OCI-LY7 (cell line): ENCODE data around the gene PACS1. TPM values are rescaled to one million over a fixed set of nuclear protein-coding genes. Genes with fewer than 3 reads are reported as not detected.

Experiments used
- BruUV-seq: library from RNA; stranded (reverse); fragments of 400-500 nt; replicated peaks from 2 replicates; lab custom pipeline; 2021; lab: Mats Ljungman, UMichigan
- CTCF ChIA-PET: fragments of 300-600 bp; sonication (Branson Sonifier 250); formaldehyde crosslinking; loops from one replicate; lab custom pipeline; 2022; ENCODE audit warnings: antibody characterized with exemption; ENCODE audit not compliant: unreplicated experiment; lab: Charles Lee
- POLR2A ChIA-PET: fragments of 300-600 bp; sonication (Branson Sonifier 250); formaldehyde crosslinking; loops from one replicate; lab custom pipeline; 2022; ENCODE audit warnings: antibody characterized with exemption; lab: Charles Lee
- DNase-seq: peaks from one replicate; pipeline ENCODE4 v3.0.0-alpha.2; 2015; ENCODE audit warnings: low spot score
- H2AFZ ChIP-seq: fragments of 200-600 bp; sonication (generic), shearing (Covaris generic); 2 replicates; pipeline ENCODE4 v1.6.1; 2014; ENCODE audit warnings: mild to moderate bottlenecking, antibody characterized with exemption, low read length, moderate library complexity
- H3K27ac ChIP-seq: fragments of 200-600 bp; sonication (generic); 2 replicates; pipeline ENCODE4 v1.5.1; 2014; ENCODE audit warnings: mixed run types, low read depth, mild to moderate bottlenecking, moderate library complexity, low read length, inconsistent platforms; ENCODE audit not compliant: poor library complexity, severe bottlenecking
- H3K36me3 ChIP-seq: fragments of 200-600 bp; sonication (generic); 2 replicates; pipeline ENCODE4 v1.6.1; 2014; ENCODE audit warnings: mild to moderate bottlenecking, antibody characterized with exemption, low read length, moderate library complexity, mixed read lengths; ENCODE audit not compliant: insufficient read depth
- H3K4me1 ChIP-seq: fragments of 200-600 bp; sonication (generic); 2 replicates; pipeline ENCODE4 v1.5.1; 2014; ENCODE audit warnings: mild to moderate bottlenecking, low read length; ENCODE audit not compliant: insufficient read depth, poor library complexity, severe bottlenecking
- H3K4me2 ChIP-seq: fragments of 200-600 bp; sonication (generic); 2 replicates; pipeline ENCODE4 v1.6.1; 2014; ENCODE audit warnings: mild to moderate bottlenecking, low read length
- H3K4me3 ChIP-seq: fragments of 200-600 bp; sonication (generic); 2 replicates; pipeline ENCODE4 v1.5.1; 2014; ENCODE audit warnings: mild to moderate bottlenecking, low read depth, low read length; ENCODE audit not compliant: poor library complexity, severe bottlenecking
- H3K79me2 ChIP-seq: fragments of 200-600 bp; sonication (generic); 2 replicates; pipeline ENCODE4 v1.6.1; 2016; ENCODE audit warnings: low read depth, mild to moderate bottlenecking, low read length, moderate library complexity, mixed read lengths; ENCODE audit not compliant: insufficient read depth
- H3K9me2 ChIP-seq: fragments of 200-600 bp; sonication (generic); 2 replicates; pipeline ENCODE4 v1.6.1; 2016; ENCODE audit warnings: mild to moderate bottlenecking, low read length, mixed read lengths; ENCODE audit not compliant: insufficient read depth
- H3K9me3 ChIP-seq: fragments of 200-600 bp; sonication (generic); 2 replicates; pipeline ENCODE4 v1.6.1; 2014; ENCODE audit warnings: mild to moderate bottlenecking, mixed run types, low read length, mixed read lengths
- H4K20me1 ChIP-seq: fragments of 200-600 bp; sonication (generic); 2 replicates; pipeline ENCODE4 v1.6.1; 2014; ENCODE audit warnings: mild to moderate bottlenecking, antibody characterized with exemption, low read length, moderate library complexity, mixed read lengths; ENCODE audit not compliant: insufficient read depth
- CTCF ChIP-seq: fragments of 200-600 bp; sonication (generic); conservative IDR thresholded peaks from 2 replicates; pipeline ENCODE4 v1.5.1; 2014; ENCODE audit warnings: mild to moderate bottlenecking, antibody characterized with exemption, low read length, moderate library complexity, mixed read lengths
- EZH2phosphoT487 ChIP-seq: fragments of 200-600 bp; sonication (generic); IDR thresholded peaks from 2 replicates; pipeline ENCODE4 v1.6.1; 2018; ENCODE audit warnings: low read depth, borderline replicate concordance, mild to moderate bottlenecking, mixed run types, antibody characterized with exemption, low read length, moderate library complexity, mixed read lengths
- intact Hi-C: fragments of 100-400 bp; cut with micrococcal nuclease; formaldehyde crosslinking; loops from one replicate; pipeline ENCODE4 v1.10.0; 2022; ENCODE audit not compliant: unreplicated experiment
- total RNA-seq, 2 experiments: library from RNA; depleted of rRNA in 1 of 2; stranded (reverse); fragments of >200 nt in 1 of 2; shearing (Covaris generic) in 1 of 2; gene quantifications; 2 replicates each; pipeline ENCODE4 v1.2.3, GENCODE V29; 2014 to 2022

Gene PACS1
- total RNA-seq, 2 experiments from 2014 or later, result 23.7 to 52.5 TPM

- Histone ChIP-seq H3K4me1 (no peaks in the 10 kb centered on the region), H3K9me2 (no peaks in the 10 kb centered on the region), H3K4me3 (no peak overlapping the region), H3K4me2 (no peak overlapping the region), H4K20me1 (no peaks in the 10 kb centered on the region), H3K79me2 (no peaks in the 10 kb centered on the region), H3K9me3 (no peaks in the 10 kb centered on the region), H3K36me3 (peaks cover 5% of the 10 kb centered on the region; the same call in 1 of the 2 replicates), H3K27ac (no peak overlapping the region), H2AFZ (no peak overlapping the region)
- intact Hi-C loops, result no loop called here
- TF ChIP-seq EZH2phosphoT487 (no peak), CTCF (no peak)
- CTCF ChIA-PET, result no interaction called here
- no TSS peak for BruUV-seq
- DNase-seq, result no peak
- POLR2A ChIA-PET, result no interaction called here
These were observed 141.0 kb downstream of the PACS1 start for GRCh38 chr11:66211100-66211499.

GRCh38 chr11:66216911-66217310 is 146.8 kb downstream of the PACS1 start:
- peaks cover 11% of the 10 kb centered on the region; the same call in 1 of the 2 replicates for H3K36me3 ChIP-seq
- no peaks in the 10 kb centered on the region for H3K79me2 ChIP-seq
- POLR2A ChIA-PET, result no interaction called here
- no peak for DNase-seq
- no peak overlapping the region for H2AFZ ChIP-seq
- no peak for TF ChIP-seq EZH2phosphoT487
- TF ChIP-seq CTCF, result no peak
- no peaks in the 10 kb centered on the region for H3K4me1 ChIP-seq
- no peaks in the 10 kb centered on the region for H3K9me3 ChIP-seq
- H3K4me2 ChIP-seq, result no peak overlapping the region
- no peaks in the 10 kb centered on the region for H3K9me2 ChIP-seq
- CTCF ChIA-PET, result no interaction called here
- BruUV-seq, result no TSS peak
- H4K20me1 ChIP-seq, result no peaks in the 10 kb centered on the region
- intact Hi-C loops, result no loop called here
- H3K4me3 ChIP-seq, result no peak overlapping the region
- no peak overlapping the region for H3K27ac ChIP-seq

GRCh38 chr11:66218036-66218435 is 148.0 kb downstream of the PACS1 start:
- no peak overlapping the region for H3K4me3 ChIP-seq
- no peaks in the 10 kb centered on the region for H3K9me2 ChIP-seq
- H3K4me2 ChIP-seq, result no peak overlapping the region
- no peaks in the 10 kb centered on the region for H3K79me2 ChIP-seq
- H3K27ac ChIP-seq, result no peak overlapping the region
- peaks cover 5% of the 10 kb centered on the region for H3K4me1 ChIP-seq
- ChIA-PET CTCF (no interaction called here), POLR2A (no interaction called here)
- TF ChIP-seq CTCF (no peak), EZH2phosphoT487 (no peak)
- no peaks in the 10 kb centered on the region for H3K9me3 ChIP-seq
- intact Hi-C loops, result no loop called here
- BruUV-seq, result no TSS peak
- H2AFZ ChIP-seq, result no peak overlapping the region
- no peaks in the 10 kb centered on the region for H4K20me1 ChIP-seq
- peaks cover 11% of the 10 kb centered on the region; the same call in 1 of the 2 replicates for H3K36me3 ChIP-seq
- no peak for DNase-seq
